BE2C (cell line): ENCODE measurements around the gene NOB1.
A peak's percentile ranks its signal among the peaks of the same experiment; 100 is the strongest.
"Not testable (repeated sequence)": the region's sequence is repeated elsewhere in the genome, so short reads cannot be mapped to it uniquely, and the experiment has no call there.

Source experiments
- DNase-seq: peaks from one replicate; pipeline ENCODE4 v3.0.0-alpha.2; 2020
- H3K27me3 ChIP-seq: fragments of 250-450 bp; sonication (Bioruptor Pico); 2 replicates; pipeline ENCODE4 v1.5.1; 2020; ENCODE audit warnings: mild to moderate bottlenecking
- H3K36me3 ChIP-seq: fragments of 250-450 bp; sonication (Bioruptor Pico); 2 replicates; pipeline ENCODE4 v1.5.1; 2020; ENCODE audit warnings: mild to moderate bottlenecking
- H3K4me1 ChIP-seq: fragments of 250-450 bp; sonication (Bioruptor Pico); 2 replicates; pipeline ENCODE4 v1.5.1; 2020
- H3K4me3 ChIP-seq: 2 replicates; pipeline ENCODE4 v1.5.1; 2011; ENCODE audit warnings: low read depth, low read length
- H3K9me3 ChIP-seq: fragments of 250-450 bp; sonication (Bioruptor Pico); 2 replicates; pipeline ENCODE4 v1.5.1; 2020
- TF ChIP-seq, protein P1 (sequence below): IDR thresholded peaks from 2 replicates; pipeline ENCODE4 v1.5.1; 2012; ENCODE audit warnings: mild to moderate bottlenecking, low read depth, low read length

Gene NOB1

GRCh38 chr16:69762814-69763598 lies 8.3 kb upstream of the NOB1 start:
- peaks cover 7% of the 10 kb centered on the region; the same call in 1 of the 2 replicates for H3K4me1 ChIP-seq
- TF ChIP-seq, protein P1, sequence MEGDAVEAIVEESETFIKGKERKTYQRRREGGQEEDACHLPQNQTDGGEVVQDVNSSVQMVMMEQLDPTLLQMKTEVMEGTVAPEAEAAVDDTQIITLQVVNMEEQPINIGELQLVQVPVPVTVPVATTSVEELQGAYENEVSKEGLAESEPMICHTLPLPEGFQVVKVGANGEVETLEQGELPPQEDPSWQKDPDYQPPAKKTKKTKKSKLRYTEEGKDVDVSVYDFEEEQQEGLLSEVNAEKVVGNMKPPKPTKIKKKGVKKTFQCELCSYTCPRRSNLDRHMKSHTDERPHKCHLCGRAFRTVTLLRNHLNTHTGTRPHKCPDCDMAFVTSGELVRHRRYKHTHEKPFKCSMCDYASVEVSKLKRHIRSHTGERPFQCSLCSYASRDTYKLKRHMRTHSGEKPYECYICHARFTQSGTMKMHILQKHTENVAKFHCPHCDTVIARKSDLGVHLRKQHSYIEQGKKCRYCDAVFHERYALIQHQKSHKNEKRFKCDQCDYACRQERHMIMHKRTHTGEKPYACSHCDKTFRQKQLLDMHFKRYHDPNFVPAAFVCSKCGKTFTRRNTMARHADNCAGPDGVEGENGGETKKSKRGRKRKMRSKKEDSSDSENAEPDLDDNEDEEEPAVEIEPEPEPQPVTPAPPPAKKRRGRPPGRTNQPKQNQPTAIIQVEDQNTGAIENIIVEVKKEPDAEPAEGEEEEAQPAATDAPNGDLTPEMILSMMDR: no peak
- no peaks in the 10 kb centered on the region for H3K9me3 ChIP-seq
- no peaks in the 10 kb centered on the region for H3K27me3 ChIP-seq
- no peaks in the 10 kb centered on the region for H3K36me3 ChIP-seq
- H3K4me3 ChIP-seq: peak overlapping the region; percentile 92
- no peak for DNase-seq

DNA sequence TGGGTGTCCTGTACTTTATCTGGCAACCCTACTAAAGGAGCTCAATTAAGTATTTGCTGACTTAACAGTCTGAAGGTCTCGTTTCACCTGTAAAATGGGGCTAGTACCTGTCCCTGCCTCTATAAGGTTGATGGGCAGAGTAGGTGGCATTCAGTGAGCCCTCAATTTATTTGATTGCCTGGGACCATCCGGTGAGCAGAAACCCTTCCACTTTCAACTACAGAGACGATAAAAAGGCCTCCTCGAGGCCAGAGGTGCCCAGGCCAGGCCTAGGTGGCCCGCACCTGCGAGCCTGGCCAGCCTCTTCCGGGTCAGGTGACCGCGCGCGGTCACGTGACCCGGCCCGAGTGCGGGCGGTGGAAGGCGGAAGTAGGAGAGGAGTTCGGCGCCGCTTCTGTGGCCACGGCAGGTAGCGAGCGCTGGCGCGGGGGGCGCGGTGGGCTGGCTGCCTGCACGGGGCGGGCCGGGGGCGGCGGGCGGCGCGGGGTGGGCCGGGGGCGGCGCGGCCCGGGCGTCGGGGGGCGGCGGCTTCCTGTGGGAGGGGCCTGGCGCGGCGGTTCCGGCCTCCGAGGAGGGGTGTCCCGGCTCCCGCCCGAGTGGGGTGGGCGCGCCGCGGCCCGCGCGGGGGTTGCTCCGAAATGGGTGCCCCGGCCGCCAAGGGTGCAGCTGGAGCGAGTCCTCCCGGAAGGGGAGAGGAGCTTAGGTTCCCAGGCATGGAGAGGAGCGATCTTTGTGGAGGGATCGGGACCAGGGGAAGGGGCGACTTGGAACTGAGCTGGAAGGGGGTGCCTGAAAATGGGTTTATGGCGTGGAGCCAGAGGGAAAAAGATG lies 7.5 kb upstream of the NOB1 start, which contains the start of gene WWP2:
Gene WWP2, plus strand, starts transcription at position 350 of the 831 bp plus-strand sequence. CDS start 24,679 bp downstream, outside the sequence.
- Histone ChIP-seq H3K9me3 (no peaks in the 10 kb centered on the region), H3K4me3 (peak within 1 kb of the TSS; percentile 92), H3K27me3 (no peaks in the 10 kb centered on the region), H3K4me1 (peaks cover 7% of the 10 kb centered on the region; the same call in 1 of the 2 replicates), H3K36me3 (no peaks in the 10 kb centered on the region)
- DNase-seq: peak; percentile 85
- TF ChIP-seq, protein P1: no peak

- H3K4me3 ChIP-seq, H3K4me1 ChIP-seq, DNase-seq, H3K27me3 ChIP-seq, H3K9me3 ChIP-seq: not testable (repeated sequence)
- peaks cover 13% of the 10 kb centered on the region for H3K36me3 ChIP-seq
These were observed 2.6 kb upstream of the NOB1 start for GRCh38 chr16:69757375-69757774.

DNA sequence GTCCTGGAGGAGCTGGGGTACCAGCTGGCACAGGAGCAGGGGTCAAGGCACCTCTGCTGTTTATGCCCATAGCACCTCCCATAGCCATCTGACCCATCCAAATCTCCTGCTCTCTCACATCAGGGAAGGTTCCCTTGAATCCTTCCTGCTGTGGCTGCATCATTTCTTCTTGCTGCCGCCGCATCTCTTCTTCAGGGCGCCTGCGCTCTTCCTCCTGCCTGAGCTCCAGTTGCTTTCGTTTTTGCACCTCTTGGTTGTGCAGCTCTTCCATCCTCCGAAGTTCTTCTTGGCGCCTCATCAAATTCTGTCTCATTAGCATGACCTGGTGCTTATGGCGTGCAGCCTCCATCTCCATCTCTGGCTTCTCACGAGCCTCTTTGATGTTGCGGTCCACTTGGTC lies 2.0 kb upstream of the NOB1 start:
- DNase-seq: no peak
- TF ChIP-seq, protein P1: no peak
- no peak overlapping the region for H3K4me3 ChIP-seq

DNA sequence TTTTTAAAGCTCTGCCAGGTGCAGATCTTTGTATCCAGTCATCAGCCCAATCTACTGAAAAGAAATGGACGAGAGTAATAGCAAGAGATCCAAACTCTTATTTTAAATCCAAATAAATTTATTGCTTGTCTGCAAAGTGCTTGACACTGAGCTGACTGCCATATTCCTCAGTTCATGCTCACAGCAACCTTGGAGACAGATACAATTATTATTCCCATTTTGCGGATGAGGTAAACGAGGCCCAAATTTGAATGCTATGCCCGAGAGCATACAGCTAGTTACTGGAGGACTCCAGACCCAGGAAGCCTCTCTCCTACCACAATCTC lies 620 bp downstream of the NOB1 start:
- TF ChIP-seq, protein P1: no peak
- Histone ChIP-seq H3K27me3 (no peaks in the 10 kb centered on the region), H3K4me3 (peak overlapping the region; percentile 87), H3K9me3 (no peaks in the 10 kb centered on the region), H3K4me1 (no peaks in the 10 kb centered on the region), H3K36me3 (peaks cover 38% of the 10 kb centered on the region)
- DNase-seq: no peak

More for the DNA sequence above, 2.0 kb upstream of the NOB1 start:
- H3K27me3 ChIP-seq: no peaks in the 10 kb centered on the region
- H3K4me1 ChIP-seq: 0 out of 2 replicates have a peak, but pooled peaks cover under 1% of the 10 kb centered on the region
- peaks cover 20% of the 10 kb centered on the region for H3K36me3 ChIP-seq
- H3K9me3 ChIP-seq: no peaks in the 10 kb centered on the region

DNA sequence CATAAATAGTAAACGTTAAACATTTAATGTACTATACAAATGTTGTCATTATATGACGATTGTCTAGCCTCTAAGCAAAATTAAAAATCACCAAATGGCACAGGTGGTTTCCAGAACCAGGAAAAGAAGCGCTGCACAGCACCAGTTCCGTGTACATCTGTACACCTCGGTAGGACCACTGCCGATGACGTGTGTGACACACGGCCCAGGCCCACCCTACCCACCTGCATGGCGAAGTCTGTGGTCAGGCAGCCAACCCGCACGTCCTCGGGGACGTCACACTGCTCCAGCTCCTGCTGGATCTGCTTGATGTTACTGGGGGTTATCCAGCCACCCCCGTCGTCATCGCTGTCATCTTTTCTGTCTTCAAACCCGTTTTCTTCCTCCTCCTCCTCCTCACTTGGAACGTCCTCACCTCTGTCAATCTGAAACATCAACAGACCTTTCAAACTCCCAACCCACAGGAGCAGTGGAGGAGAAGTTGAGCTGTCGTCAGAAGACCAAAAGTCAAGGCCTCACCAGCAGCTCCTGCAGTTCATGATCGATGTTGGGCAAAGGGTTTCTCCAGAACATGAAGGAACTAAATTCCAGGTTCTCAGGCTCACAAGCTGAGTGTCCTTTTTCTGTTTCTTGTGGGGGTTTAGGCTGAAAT lies 5.9 kb downstream of the NOB1 start:
- Histone ChIP-seq H3K9me3 (no peaks in the 10 kb centered on the region), H3K4me3 (no peak overlapping the region), H3K4me1 (no peaks in the 10 kb centered on the region), H3K36me3 (peaks cover 87% of the 10 kb centered on the region), H3K27me3 (no peaks in the 10 kb centered on the region)
- no peak for DNase-seq
- TF ChIP-seq, protein P1: no peak
